ENCODE results near the gene GRK3.
"Not testable (repeated sequence)": the region's sequence is repeated elsewhere in the genome, so short reads cannot be mapped to it uniquely, and the experiment has no call there.

GRK3 gene

DNA sequence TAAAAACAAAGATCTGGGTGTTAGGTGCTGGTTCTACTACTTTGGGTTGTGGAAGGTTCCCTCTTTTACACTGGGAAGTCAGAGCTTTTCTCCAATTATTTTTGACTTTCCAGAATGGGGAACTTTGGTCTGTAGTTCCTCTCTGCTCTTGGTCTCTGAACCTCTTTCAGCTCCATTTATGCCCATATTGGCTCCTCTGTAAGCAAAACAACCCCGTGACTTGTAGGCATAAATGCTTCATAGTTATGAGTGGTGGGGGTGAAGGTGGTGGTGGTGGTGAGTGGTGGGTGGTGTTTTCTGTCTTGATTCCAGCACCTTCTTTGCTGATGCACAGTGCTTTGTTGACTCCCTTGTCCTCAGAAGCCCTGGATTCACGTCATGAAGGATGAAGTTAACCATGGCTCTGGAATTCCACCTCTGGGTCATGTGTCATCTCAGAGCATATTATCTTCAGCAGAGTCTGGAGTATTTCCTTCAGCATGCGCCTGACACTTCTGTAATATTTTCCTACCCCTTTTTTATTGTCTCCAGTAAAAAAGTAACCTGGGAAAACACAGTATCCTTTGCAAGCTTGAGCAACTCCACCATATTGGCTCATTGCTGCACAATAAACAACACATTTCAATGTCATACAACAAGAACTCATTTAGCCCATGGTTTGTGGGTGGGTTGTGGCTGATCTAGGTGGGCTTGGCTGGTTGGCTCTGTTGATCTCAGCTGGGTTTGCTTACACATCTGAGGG lies 24.1 kb upstream of the GRK3 start:
- no peaks in the 10 kb centered on the region for H3K4me1 ChIP-seq (ENCODE audit: insufficient read depth, low read length)
- H3K27me3 ChIP-seq (ENCODE audit: insufficient read depth, low read length), result no peaks in the 10 kb centered on the region
- no peaks in the 10 kb centered on the region for H3K9me3 ChIP-seq (ENCODE audit: insufficient read depth, low read depth, low read length)
- H3K9ac ChIP-seq (ENCODE audit: low read depth, low read length), result no peak overlapping the region
- H3K36me3 ChIP-seq (ENCODE audit: insufficient read depth, low read depth, low read length), result no peaks in the 10 kb centered on the region
- no peak overlapping the region for H3K27ac ChIP-seq (ENCODE audit: low read length)
- H3K4me3 ChIP-seq (ENCODE audit: low read length), result no peak overlapping the region

DNA sequence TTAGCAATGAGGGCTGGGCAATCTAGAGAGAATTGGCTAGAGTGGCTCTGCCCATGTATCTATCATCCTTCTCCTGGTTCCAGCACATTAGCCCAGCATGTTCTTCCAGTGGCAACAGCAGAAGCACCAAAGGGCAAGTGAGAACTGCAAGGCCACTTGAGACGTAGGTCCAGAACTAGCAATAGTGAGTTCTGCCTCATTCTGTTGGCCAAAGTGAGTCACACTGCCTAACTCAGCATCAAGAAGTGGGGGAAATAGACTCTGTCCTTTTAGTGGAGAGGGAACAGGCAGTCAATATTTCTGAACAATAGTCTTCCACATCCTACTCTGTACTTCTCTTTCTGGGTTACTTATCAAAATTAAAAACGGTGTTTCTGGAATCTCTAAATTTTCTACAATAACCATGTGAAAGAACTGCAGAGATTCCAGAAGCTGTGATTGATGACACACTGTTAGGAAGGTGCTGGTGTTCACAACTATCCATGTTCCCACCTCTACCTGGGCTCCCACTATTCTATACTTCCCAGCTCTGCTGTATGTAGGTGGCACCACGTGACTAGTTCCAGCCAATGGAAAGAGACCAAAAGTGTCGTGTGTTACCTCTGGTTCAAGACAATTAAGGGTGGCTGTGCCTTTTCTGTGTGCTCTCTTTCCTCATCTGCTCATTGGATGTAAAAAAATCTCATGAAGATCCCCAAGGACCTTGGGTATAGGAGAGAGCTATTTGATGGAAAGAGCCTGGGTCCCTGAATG lies 23.4 kb upstream of the GRK3 start:
- Histone ChIP-seq H3K4me3 (ENCODE audit: low read length) (no peak overlapping the region), H3K9me3 (ENCODE audit: insufficient read depth, low read depth, low read length) (no peaks in the 10 kb centered on the region), H3K9ac (ENCODE audit: low read depth, low read length) (no peak overlapping the region), H3K4me1 (ENCODE audit: insufficient read depth, low read length) (no peaks in the 10 kb centered on the region), H3K27ac (ENCODE audit: low read length) (no peak overlapping the region), H3K36me3 (ENCODE audit: insufficient read depth, low read depth, low read length) (no peaks in the 10 kb centered on the region), H3K27me3 (ENCODE audit: insufficient read depth, low read length) (no peaks in the 10 kb centered on the region)

DNA sequence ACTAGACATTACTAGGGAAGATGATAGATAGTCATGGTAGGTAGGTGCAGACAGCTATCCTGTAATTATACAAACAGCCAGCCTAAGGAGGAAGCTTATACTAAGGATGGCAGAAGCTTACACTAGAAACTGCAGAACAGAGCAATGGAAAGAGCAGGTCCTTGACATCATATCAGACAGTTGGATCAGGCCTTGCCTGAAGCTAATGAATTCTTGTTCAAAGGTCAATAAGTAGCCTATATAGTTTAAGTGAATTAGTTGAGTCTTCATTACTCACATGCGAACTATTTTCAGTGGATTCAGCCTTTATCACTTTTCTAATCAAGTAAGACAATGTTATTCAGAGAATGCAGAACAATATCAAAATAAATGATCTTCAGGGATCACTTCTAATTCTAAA lies 22.3 kb upstream of the GRK3 start:
- Histone ChIP-seq H3K9ac (ENCODE audit: low read depth, low read length) (no peak overlapping the region), H3K9me3 (ENCODE audit: insufficient read depth, low read depth, low read length) (no peaks in the 10 kb centered on the region), H3K4me1 (ENCODE audit: insufficient read depth, low read length) (no peaks in the 10 kb centered on the region), H3K36me3 (ENCODE audit: insufficient read depth, low read depth, low read length) (no peaks in the 10 kb centered on the region), H3K27ac (ENCODE audit: low read length) (no peak overlapping the region), H3K4me3 (ENCODE audit: low read length) (no peak overlapping the region), H3K27me3 (ENCODE audit: insufficient read depth, low read length) (no peaks in the 10 kb centered on the region)

DNA sequence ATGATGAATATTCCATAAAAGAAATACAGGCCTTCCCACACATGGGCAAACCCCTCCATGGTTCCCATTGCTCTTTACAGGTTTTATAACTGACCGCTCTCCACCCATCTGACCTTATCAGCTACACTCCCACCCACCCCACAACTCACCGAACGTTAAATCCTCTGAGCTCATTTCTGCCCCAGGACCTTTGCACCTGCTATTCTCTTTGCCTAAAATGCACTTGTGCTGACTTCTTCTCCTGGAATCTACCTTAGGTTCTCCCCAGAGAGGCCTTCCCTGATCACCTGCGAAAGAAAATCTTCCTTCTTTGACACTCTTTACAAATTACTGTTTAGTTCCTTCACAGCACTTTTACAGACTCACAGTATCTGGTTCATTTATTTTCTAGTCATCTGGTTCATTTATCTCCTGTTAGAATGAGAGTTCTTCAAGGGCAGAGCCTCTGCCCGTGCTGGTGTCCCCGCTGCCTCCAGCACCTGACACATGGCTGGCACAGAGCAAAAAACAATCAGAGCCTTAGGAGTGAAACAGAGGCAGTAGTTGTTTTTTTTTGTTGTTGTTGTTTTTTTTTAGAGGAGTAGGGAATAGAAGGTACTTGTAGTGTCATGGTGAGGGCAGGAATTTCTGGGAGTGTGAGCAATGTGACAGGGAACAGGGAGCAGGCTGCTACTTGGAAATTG lies 21.6 kb upstream of the GRK3 start:
- Histone ChIP-seq H3K36me3 (ENCODE audit: insufficient read depth, low read depth, low read length) (no peaks in the 10 kb centered on the region), H3K27ac (ENCODE audit: low read length) (no peak overlapping the region), H3K9ac (ENCODE audit: low read depth, low read length) (no peak overlapping the region), H3K4me1 (ENCODE audit: insufficient read depth, low read length) (no peaks in the 10 kb centered on the region), H3K27me3 (ENCODE audit: insufficient read depth, low read length) (no peaks in the 10 kb centered on the region), H3K9me3 (ENCODE audit: insufficient read depth, low read depth, low read length) (no peaks in the 10 kb centered on the region), H3K4me3 (ENCODE audit: low read length) (no peak overlapping the region)

DNA sequence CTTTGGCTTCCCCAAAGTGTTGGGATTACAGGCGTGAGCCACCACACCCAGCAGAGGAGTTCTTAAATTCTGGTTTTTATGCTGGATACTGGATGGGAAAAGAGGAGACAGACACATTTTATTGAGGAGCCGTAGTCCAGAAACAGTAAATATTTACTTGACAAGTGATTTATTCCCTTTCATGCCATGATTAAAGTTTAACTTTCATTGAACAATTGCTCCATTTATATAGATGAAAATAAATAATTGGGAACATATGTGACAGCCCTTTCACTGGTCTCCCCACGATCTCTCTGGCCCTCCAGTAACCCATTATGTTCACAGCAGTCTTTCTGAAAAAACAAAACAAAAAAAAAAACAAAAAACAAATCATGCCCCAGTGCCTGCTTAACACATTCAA lies 19.3 kb upstream of the GRK3 start:
- H3K4me3 ChIP-seq (ENCODE audit: low read length), result no peak overlapping the region
- no peaks in the 10 kb centered on the region for H3K4me1 ChIP-seq (ENCODE audit: insufficient read depth, low read length)
- H3K27ac ChIP-seq (ENCODE audit: low read length), result no peak overlapping the region

DNA sequence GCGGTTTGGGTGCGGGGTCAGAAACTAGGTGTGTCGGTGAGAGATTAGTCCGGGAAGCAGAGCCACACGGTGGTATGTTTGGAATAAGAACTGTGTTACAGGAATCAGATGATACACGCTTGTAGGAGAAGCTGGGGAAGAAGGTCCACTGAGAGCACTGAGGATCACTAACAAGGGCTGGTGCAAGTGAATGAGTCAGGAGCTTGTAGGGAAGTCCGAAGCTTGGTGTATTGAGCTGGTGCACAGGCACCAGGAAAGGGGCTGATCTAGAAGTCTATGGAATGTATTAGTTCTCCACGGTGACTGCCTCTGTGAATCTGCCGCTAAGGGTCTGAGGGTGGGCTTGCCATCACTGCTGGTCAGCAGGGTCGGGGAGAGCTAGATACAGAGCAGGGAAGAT lies 18.8 kb upstream of the GRK3 start:
- no peak overlapping the region for H3K9ac ChIP-seq (ENCODE audit: low read depth, low read length)
- H3K9me3 ChIP-seq (ENCODE audit: insufficient read depth, low read depth, low read length), result no peaks in the 10 kb centered on the region
- H3K27ac ChIP-seq (ENCODE audit: low read length), result no peak overlapping the region
- H3K36me3 ChIP-seq (ENCODE audit: insufficient read depth, low read depth, low read length), result no peaks in the 10 kb centered on the region
- H3K4me1 ChIP-seq (ENCODE audit: insufficient read depth, low read length), result no peaks in the 10 kb centered on the region
- H3K27me3 ChIP-seq (ENCODE audit: insufficient read depth, low read length), result no peaks in the 10 kb centered on the region
- no peak overlapping the region for H3K4me3 ChIP-seq (ENCODE audit: low read length)

More for the DNA sequence above, 19.3 kb upstream of the GRK3 start:
- H3K9me3 ChIP-seq (ENCODE audit: insufficient read depth, low read depth, low read length), result no peaks in the 10 kb centered on the region
- H3K36me3 ChIP-seq (ENCODE audit: insufficient read depth, low read depth, low read length), result no peaks in the 10 kb centered on the region
- no peak overlapping the region for H3K9ac ChIP-seq (ENCODE audit: low read depth, low read length)
- no peaks in the 10 kb centered on the region for H3K27me3 ChIP-seq (ENCODE audit: insufficient read depth, low read length)

DNA sequence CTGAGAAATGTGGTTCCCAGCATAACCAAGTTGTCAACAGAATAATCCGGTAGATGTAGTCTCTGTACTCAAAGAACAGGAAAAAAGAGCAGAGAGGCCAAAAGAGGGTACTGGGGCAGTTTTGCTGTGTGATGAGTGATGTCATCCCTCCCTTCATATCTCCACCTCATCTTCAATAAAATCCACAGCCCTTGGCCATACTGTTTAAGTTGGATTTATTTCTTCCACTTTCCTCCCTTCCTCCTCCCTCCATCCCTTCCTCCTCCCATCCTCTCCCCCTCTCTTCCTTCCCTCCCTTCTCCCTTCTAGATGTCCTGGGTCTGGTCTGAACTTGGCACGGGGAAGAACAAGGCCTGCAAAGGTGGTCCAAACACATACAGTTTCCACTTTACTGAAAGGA lies 18.2 kb upstream of the GRK3 start:
- H3K27ac ChIP-seq (ENCODE audit: low read length), result no peak overlapping the region
- no peaks in the 10 kb centered on the region for H3K4me1 ChIP-seq (ENCODE audit: insufficient read depth, low read length)

DNA sequence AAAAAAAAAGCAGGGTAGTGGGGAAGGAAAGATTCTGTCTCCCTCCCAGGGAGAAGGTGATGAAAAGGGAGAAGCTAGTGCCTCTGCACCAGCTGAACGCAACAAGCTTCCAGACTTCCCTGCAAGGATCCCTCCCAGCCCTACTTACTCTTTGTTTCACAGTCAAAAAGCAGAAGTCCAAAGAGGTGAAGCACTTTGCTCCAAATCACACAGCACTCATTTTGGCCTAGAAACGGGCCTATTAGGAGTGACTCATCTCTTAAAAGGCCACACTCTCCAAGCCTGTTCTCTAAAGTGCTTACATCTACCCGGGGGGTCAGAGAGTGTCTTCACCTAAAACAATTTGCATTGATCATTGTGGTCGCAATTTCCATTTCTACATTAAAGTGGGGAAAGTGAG lies 17.7 kb upstream of the GRK3 start:
- Histone ChIP-seq H3K27me3 (ENCODE audit: insufficient read depth, low read length) (no peaks in the 10 kb centered on the region), H3K4me3 (ENCODE audit: low read length) (no peak overlapping the region), H3K4me1 (ENCODE audit: insufficient read depth, low read length) (no peaks in the 10 kb centered on the region), H3K36me3 (ENCODE audit: insufficient read depth, low read depth, low read length) (no peaks in the 10 kb centered on the region), H3K9ac (ENCODE audit: low read depth, low read length) (no peak overlapping the region), H3K27ac (ENCODE audit: low read length) (no peak overlapping the region), H3K9me3 (ENCODE audit: insufficient read depth, low read depth, low read length) (no peaks in the 10 kb centered on the region)

More for the DNA sequence above, 18.2 kb upstream of the GRK3 start:
- Histone ChIP-seq H3K27me3 (ENCODE audit: insufficient read depth, low read length) (no peaks in the 10 kb centered on the region), H3K9ac (ENCODE audit: low read depth, low read length) (no peak overlapping the region), H3K9me3 (ENCODE audit: insufficient read depth, low read depth, low read length) (no peaks in the 10 kb centered on the region), H3K4me3 (ENCODE audit: low read length) (no peak overlapping the region), H3K36me3 (ENCODE audit: insufficient read depth, low read depth, low read length) (no peaks in the 10 kb centered on the region)

DNA sequence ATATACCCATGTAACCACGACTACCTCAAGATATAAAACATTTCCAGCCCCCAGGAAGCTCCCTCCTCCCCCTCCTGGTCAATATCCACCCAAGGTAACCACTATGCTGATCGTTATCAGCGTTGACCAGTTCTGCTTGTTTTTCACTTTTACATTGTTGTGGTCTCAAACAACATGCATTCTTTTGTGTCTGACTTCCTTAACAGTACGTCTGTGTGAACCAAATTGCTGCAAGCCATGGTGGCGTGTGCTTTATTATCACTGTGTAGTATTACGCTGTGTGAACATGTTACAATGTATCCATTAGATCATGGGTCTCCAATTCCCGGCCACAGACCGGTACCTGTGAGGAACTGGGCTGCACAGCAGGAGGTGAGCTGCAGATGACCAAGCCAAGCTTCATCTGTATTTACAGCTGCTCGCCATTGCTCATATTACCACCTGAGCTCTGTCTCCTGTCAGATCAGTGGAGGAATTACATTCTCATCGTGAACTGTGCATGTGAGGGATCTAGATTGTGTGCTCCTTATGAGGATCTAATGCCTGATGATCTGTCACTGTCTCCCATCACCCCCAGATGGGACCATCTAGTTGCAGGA lies 15.5 kb upstream of the GRK3 start:
- H3K27me3 ChIP-seq (ENCODE audit: insufficient read depth, low read length), result no peaks in the 10 kb centered on the region
- H3K9ac ChIP-seq (ENCODE audit: low read depth, low read length), result no peak overlapping the region
- no peaks in the 10 kb centered on the region for H3K9me3 ChIP-seq (ENCODE audit: insufficient read depth, low read depth, low read length)
- no peak overlapping the region for H3K27ac ChIP-seq (ENCODE audit: low read length)
- no peaks in the 10 kb centered on the region for H3K4me1 ChIP-seq (ENCODE audit: insufficient read depth, low read length)
- H3K36me3 ChIP-seq (ENCODE audit: insufficient read depth, low read depth, low read length), result no peaks in the 10 kb centered on the region
- no peak overlapping the region for H3K4me3 ChIP-seq (ENCODE audit: low read length)

DNA sequence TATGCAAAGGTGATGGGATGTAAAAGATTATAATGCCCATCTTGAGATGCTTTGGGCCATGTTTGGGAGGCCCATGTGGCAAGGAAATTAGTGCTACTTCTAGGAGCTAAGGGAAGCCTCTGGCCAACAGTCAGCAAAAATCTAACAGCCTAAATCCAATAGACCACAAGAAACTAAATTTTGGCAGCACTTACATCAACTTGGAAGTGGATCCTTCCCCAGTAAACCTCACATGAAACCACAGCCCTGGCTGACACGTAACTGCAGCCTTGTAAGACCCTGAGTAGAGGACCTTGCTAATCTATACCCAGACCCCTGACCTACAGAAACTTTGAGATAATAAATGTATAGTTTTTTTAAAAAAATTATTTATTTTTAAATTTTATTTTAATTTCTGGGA lies 13.1 kb upstream of the GRK3 start:
- no peak overlapping the region for H3K27ac ChIP-seq (ENCODE audit: low read length)
- no peaks in the 10 kb centered on the region for H3K4me1 ChIP-seq (ENCODE audit: insufficient read depth, low read length)
- no peak overlapping the region for H3K4me3 ChIP-seq (ENCODE audit: low read length)

DNA sequence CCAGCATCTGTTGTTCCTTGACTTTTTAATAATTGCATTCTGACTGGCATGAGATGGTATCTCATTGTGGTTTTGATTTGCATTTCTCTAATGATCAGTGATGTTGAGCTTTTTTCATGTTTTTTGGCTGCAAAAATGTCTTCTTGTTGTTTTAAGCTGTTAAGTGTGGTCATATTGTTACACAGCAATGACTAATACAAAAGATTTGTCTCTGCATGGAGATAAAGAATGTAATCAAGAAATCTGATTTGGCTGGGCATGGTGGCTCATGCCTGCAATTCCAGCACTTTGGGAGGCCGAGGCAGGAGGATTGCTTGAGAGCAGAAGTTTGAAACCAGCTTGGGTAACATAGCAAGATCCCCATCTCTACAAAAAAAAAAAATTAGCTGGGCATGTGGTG lies 12.1 kb upstream of the GRK3 start:
- H3K36me3 ChIP-seq (ENCODE audit: insufficient read depth, low read depth, low read length); H3K27ac ChIP-seq (ENCODE audit: low read length); H3K4me3 ChIP-seq (ENCODE audit: low read length); H3K9me3 ChIP-seq (ENCODE audit: insufficient read depth, low read depth, low read length); H3K4me1 ChIP-seq (ENCODE audit: insufficient read depth, low read length); H3K27me3 ChIP-seq (ENCODE audit: insufficient read depth, low read length); H3K9ac ChIP-seq (ENCODE audit: low read depth, low read length): not testable (repeated sequence)

More for the DNA sequence above, 13.1 kb upstream of the GRK3 start:
- H3K36me3 ChIP-seq (ENCODE audit: insufficient read depth, low read depth, low read length), result no peaks in the 10 kb centered on the region
- H3K9me3 ChIP-seq (ENCODE audit: insufficient read depth, low read depth, low read length), result no peaks in the 10 kb centered on the region
- no peaks in the 10 kb centered on the region for H3K27me3 ChIP-seq (ENCODE audit: insufficient read depth, low read length)
- H3K9ac ChIP-seq (ENCODE audit: low read depth, low read length), result no peak overlapping the region
